ENCODE measurements around the gene PCDHB1.
A peak's percentile ranks its signal among the peaks of the same experiment; 100 is the strongest.
"Not testable (repeated sequence)": the region's sequence is repeated elsewhere in the genome, so short reads cannot be mapped to it uniquely, and the experiment has no call there.

PCDHB1 gene

DNA sequence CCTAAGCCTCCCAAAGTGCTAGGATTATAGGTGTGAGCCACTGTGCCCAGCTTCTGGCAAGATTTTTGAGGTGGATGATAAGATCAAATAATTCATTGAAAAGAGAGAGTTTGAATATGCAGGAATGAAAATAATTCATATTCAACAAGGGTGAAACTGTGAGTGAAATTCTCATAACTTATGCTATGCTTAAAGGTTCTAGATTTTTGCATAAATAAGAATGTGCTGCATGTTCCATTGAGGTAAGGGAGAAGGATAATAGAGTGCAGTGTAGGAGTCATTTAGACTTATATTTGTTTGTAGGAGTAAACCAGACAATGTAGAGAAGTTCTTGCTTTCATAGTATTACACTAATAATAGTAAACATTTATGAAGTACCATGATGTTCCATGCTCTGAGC, 31.1 kb downstream of the PCDHB1 start:
- no peak for DNase-seq

DNA sequence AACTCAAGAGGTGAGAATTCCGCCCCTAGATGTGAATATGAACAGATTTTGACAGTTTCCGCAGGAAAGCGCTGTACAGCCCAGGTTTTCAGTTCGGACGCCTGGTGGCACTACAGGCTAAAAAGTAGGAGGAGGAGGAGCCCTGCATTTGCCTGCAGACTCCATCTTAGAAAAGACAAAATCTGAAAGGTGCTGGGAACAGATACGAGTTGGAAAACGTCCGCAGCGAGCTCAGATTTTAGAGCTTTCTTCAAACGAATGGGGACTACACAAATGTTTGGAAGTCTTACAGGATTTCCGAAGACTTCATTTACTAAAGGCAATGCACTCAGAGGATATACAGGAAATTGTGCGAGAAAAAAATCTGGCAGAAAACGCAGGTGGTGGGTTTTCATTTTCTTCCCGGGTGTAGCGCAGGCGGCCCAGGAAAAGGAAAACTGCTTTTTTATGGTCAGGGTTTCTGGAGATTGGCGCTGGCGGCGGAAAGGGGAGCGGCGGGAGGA, 33.4 kb downstream of the PCDHB1 start:
- DNase-seq: peak; percentile 21

DNA sequence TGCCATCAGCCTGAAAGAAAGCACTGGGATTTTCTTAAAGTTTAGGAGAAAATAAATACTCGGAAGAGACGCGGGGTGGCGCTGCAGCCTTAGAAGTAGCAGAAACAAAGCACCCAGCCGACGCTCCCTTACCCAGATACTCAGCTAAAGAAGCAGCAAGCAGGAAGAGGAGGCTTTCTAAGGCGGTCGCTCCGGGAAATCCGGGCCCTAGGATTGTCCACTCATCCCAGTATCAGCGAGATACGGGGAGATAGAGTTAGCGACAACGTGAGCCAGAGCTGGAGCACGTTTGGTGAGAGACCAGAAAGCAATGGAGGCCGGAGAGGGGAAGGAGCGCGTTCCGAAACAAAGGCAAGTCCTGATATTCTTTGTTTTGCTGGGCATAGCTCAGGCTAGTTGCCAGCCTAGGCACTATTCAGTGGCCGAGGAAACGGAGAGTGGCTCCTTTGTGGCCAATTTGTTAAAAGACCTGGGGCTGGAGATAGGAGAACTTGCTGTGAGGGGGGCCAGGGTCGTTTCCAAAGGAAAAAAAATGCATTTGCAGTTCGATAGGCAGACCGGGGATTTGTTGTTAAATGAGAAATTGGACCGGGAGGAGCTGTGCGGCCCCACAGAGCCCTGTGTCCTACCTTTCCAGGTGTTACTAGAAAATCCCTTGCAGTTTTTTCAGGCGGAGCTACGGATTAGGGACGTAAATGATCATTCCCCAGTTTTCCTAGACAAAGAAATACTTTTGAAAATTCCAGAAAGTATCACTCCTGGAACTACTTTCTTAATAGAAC, 43.5 kb downstream of the PCDHB1 start, which contains the start of gene PCDHB2:
TSS of gene PCDHB2 (plus strand) at position 135 of the 782 bp plus-strand sequence. CDS start at position 311, 176 bp downstream.
- DNase-seq: peak; percentile 45

DNA sequence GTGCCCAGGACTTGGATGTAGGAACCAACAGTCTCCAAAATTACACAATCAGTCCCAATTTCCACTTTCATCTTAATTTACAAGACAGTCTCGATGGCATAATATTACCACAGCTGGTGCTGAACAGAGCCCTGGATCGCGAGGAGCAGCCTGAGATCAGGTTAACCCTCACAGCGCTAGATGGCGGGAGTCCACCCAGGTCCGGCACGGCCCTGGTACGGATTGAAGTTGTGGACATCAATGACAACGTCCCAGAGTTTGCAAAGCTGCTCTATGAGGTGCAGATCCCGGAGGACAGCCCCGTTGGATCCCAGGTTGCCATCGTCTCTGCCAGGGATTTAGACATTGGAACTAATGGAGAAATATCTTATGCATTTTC, 44.1 kb downstream of the PCDHB1 start:
- peak; percentile 0 for DNase-seq

DNA sequence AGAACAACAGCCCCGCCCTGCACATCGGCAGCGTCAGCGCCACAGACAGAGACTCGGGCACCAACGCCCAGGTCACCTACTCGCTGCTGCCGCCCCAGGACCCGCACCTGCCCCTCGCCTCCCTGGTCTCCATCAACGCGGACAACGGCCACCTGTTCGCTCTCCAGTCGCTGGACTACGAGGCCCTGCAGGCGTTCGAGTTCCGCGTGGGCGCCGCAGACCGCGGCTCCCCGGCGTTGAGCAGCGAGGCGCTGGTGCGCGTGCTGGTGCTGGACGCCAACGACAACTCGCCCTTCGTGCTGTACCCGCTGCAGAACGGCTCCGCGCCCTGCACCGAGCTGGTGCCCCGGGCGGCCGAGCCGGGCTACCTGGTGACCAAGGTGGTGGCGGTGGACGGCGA, 45.0 kb downstream of the PCDHB1 start:
- not testable (repeated sequence) for DNase-seq

DNA sequence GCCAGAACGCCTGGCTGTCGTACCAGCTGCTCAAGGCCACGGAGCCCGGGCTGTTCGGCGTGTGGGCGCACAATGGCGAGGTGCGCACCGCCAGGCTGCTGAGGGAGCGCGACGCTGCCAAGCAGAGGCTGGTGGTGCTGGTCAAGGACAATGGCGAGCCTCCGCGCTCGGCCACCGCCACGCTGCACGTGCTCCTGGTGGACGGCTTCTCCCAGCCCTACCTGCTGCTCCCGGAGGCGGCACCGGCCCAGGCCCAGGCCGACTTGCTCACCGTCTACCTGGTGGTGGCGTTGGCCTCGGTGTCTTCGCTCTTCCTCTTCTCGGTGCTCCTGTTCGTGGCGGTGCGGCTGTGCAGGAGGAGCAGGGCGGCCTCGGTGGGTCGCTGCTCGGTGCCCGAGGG, 45.4 kb downstream of the PCDHB1 start:
- DNase-seq: not testable (repeated sequence)

DNA sequence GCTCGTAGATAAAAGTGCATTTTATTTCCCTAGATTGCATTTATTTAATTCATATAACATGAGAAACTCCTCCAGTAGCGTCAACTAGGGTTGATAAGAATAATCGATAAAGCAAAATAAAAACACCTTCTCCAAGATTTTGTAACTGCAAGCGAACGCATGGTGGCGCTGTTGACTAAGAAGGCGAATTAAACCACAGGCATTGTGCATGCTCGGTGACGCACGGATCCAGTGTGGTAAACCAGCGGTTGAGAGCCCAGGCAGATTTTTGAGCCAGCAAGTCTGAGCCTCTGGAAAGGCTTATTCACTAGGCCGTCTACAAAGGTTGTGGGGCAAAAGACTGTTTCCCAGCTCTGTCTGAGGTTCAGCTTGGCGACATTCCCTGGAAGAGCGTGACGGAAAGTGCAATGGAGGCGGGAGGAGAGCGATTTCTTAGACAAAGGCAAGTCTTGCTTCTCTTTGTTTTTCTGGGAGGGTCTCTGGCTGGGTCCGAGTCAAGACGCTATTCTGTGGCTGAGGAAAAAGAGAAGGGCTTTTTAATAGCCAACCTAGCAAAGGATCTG, 49.1 kb downstream of the PCDHB1 start, which contains the start of gene PCDHB3:
TSS of gene PCDHB3 (plus strand) at position 231 of the 563 bp plus-strand sequence. CDS start at position 408, 177 bp downstream.
- peak; percentile 50 for DNase-seq

DNA sequence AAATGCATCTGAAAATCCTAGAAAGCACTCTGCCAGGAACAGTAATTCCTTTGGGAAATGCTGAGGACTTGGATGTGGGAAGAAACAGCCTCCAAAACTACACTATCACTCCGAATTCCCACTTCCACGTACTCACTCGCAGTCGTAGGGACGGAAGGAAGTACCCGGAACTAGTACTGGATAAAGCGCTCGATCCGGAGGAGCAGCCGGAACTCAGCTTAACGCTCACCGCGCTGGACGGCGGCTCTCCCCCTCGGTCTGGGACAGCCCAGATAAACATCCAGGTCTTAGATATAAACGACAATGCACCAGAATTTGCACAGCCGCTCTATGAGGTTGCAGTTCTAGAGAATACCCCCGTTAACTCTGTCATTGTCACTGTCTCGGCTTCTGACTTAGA, 49.9 kb downstream of the PCDHB1 start:
- DNase-seq: peak; percentile 0

DNA sequence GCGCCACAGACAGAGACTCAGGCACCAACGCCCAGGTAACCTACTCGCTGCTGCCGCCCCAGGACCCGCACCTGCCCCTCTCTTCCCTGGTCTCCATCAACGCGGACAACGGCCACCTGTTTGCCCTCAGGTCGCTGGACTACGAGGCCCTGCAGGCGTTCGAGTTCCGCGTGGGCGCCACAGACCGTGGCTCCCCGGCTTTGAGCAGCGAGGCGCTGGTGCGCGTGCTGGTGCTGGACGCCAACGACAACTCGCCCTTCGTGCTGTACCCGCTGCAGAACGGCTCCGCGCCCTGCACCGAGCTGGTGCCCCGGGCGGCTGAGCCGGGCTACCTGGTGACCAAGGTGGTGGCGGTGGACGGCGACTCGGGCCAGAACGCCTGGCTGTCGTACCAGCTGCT, 50.9 kb downstream of the PCDHB1 start:
- not testable (repeated sequence) for DNase-seq

DNA sequence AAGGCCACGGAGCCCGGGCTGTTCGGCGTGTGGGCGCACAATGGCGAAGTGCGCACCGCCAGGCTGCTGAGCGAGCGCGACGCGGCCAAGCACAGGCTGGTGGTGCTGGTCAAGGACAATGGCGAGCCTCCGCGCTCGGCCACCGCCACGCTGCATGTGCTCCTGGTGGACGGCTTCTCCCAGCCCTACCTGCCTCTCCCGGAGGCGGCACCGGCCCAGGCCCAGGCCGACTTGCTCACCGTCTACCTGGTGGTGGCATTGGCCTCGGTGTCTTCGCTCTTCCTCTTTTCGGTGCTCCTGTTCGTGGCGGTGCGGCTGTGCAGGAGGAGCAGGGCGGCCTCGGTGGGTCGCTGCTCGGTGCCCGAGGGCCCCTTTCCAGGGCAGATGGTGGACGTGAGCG, 51.3 kb downstream of the PCDHB1 start:
- not testable (repeated sequence) for DNase-seq

DNA sequence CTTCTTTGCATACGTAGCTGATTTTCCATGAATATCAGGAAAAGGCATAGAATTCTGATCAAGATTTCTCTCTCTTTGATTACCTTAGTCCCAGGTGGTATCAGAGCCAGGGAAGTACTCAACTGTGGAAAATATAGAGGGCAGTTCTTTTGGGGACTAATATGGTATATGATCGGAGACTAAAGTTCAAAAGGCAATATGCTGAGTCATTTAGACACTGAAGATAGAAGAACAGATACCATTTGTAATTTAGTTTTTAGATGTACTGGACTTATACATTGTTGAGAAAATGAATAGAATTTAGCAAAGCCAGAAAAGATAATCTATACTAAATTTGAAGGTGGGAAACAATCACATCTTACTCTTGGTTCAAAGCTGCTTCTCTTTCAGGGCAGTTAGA, 54.2 kb downstream of the PCDHB1 start:
- no peak for DNase-seq
